SU-DHL-6 (cell line): ENCODE measurements around the gene UGT1A10.

Source experiments
- H2AFZ ChIP-seq: fragments of 200-600 bp; sonication (generic); 2 replicates; pipeline ENCODE4 v1.6.1; 2014; ENCODE audit warnings: low read depth, mild to moderate bottlenecking, moderate library complexity, mixed read lengths, antibody characterized with exemption, low read length; ENCODE audit not compliant: severe bottlenecking
- H3F3A ChIP-seq: fragments of 200-600 bp; shearing (Covaris generic); 2 replicates; pipeline ENCODE4 v1.6.0; 2016; ENCODE audit warnings: antibody characterized with exemption, mild to moderate bottlenecking; ENCODE audit not compliant: insufficient read depth
- H3K27ac ChIP-seq: fragments of 200-600 bp; sonication (generic); 2 replicates; pipeline ENCODE4 v1.5.1; 2016; ENCODE audit warnings: low read depth, mild to moderate bottlenecking, low read length, moderate library complexity, mixed read lengths
- H3K27me3 ChIP-seq: fragments of 200-600 bp; sonication (generic), shearing (Covaris generic); 2 replicates; pipeline ENCODE4 v1.6.0; 2014; ENCODE audit warnings: mild to moderate bottlenecking, low read length
- H3K36me3 ChIP-seq: fragments of 200-600 bp; sonication (generic); 2 replicates; pipeline ENCODE4 v1.6.1; 2014; ENCODE audit warnings: mild to moderate bottlenecking, low read length, mixed read lengths
- H3K4me2 ChIP-seq: fragments of 300-600, 200-600 bp; shearing (Covaris generic), sonication (generic); 2 replicates; pipeline ENCODE4 v1.6.0; 2014; ENCODE audit warnings: low read length, low read depth, mild to moderate bottlenecking; ENCODE audit not compliant: poor library complexity, severe bottlenecking
- H3K4me3 ChIP-seq: fragments of 200-600 bp; sonication (generic); 2 replicates; pipeline ENCODE4 v1.5.1; 2014; ENCODE audit warnings: antibody characterized with exemption, low read length, mild to moderate bottlenecking, mixed read lengths; ENCODE audit not compliant: insufficient read depth, poor library complexity, severe bottlenecking
- H3K79me2 ChIP-seq: fragments of 200-600 bp; sonication (generic); 2 replicates; pipeline ENCODE4 v1.6.1; 2014; ENCODE audit warnings: mild to moderate bottlenecking, low read length, moderate library complexity; ENCODE audit not compliant: insufficient read depth
- H3K9ac ChIP-seq: fragments of 200-600 bp; sonication (generic); 2 replicates; pipeline ENCODE4 v1.7.0; 2014; ENCODE audit warnings: mild to moderate bottlenecking, low read length
- H3K9me2 ChIP-seq: fragments of 200-600 bp; sonication (generic); replicated peaks from 2 replicates; pipeline ENCODE4 v1.6.1; 2014; ENCODE audit warnings: low read length; ENCODE audit not compliant: insufficient read depth
- H3K9me3 ChIP-seq: fragments of 200-600 bp; sonication (generic); 2 replicates; pipeline ENCODE4 v1.6.1; 2014; ENCODE audit warnings: low read length, mixed read lengths; ENCODE audit not compliant: insufficient read depth
- H4K20me1 ChIP-seq: fragments of 200-600 bp; sonication (generic); 2 replicates; pipeline ENCODE4 v1.6.1; 2014; ENCODE audit warnings: low read depth, mild to moderate bottlenecking, antibody characterized with exemption, low read length, moderate library complexity, mixed read lengths
- EZH2phosphoT487 ChIP-seq: fragments of 200-600 bp; sonication (generic), shearing (Covaris generic); conservative IDR thresholded peaks from 2 replicates; pipeline ENCODE4 v1.6.1; 2018; ENCODE audit warnings: mild to moderate bottlenecking, antibody characterized with exemption, low read length, moderate library complexity, mixed read lengths
- TF ChIP-seq, protein P1 (sequence below): fragments of 200-600 bp; sonication (generic); IDR thresholded peaks from one replicate; pipeline ENCODE4 v1.5.1; 2017; ENCODE audit warnings: antibody characterized with exemption, mild to moderate bottlenecking, low read length, moderate library complexity; ENCODE audit not compliant: insufficient read depth, poor library complexity, severe bottlenecking

The UGT1A10 gene

DNA sequence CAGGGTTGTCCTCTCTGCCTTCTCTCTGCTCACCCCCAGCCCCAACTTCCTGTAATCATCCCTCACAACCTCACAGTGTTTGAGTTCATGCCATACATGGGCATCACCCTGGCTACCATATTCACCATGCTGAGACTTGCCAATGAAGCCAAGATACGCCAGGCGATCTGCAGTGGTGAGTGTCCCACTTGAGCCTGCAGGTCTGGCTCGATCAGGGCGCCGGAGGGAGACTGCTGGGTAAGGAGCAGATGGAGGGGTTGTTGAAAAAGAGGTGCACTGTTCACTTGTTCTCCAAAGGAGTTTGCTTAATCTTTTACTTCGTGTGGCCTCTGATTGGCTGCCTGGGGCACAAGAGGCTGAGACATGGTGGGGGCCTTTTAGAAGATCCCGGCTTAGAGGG, 156.5 kb downstream of the UGT1A10 start:
- Histone ChIP-seq H3K4me2 (no peak overlapping the region), H3K27me3 (no peaks in the 10 kb centered on the region), H3K9me3 (no peaks in the 10 kb centered on the region), H3K9me2 (no peaks in the 10 kb centered on the region), H3F3A (no peaks in the 10 kb centered on the region), H3K4me3 (no peak overlapping the region), H3K79me2 (no peaks in the 10 kb centered on the region), H3K27ac (no peak overlapping the region), H3K36me3 (no peaks in the 10 kb centered on the region), H2AFZ (no peak overlapping the region), H4K20me1 (no peaks in the 10 kb centered on the region), H3K9ac (no peak overlapping the region)
- TF ChIP-seq, protein P1, sequence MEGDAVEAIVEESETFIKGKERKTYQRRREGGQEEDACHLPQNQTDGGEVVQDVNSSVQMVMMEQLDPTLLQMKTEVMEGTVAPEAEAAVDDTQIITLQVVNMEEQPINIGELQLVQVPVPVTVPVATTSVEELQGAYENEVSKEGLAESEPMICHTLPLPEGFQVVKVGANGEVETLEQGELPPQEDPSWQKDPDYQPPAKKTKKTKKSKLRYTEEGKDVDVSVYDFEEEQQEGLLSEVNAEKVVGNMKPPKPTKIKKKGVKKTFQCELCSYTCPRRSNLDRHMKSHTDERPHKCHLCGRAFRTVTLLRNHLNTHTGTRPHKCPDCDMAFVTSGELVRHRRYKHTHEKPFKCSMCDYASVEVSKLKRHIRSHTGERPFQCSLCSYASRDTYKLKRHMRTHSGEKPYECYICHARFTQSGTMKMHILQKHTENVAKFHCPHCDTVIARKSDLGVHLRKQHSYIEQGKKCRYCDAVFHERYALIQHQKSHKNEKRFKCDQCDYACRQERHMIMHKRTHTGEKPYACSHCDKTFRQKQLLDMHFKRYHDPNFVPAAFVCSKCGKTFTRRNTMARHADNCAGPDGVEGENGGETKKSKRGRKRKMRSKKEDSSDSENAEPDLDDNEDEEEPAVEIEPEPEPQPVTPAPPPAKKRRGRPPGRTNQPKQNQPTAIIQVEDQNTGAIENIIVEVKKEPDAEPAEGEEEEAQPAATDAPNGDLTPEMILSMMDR, result no peak
- no peak for TF ChIP-seq EZH2phosphoT487

DNA sequence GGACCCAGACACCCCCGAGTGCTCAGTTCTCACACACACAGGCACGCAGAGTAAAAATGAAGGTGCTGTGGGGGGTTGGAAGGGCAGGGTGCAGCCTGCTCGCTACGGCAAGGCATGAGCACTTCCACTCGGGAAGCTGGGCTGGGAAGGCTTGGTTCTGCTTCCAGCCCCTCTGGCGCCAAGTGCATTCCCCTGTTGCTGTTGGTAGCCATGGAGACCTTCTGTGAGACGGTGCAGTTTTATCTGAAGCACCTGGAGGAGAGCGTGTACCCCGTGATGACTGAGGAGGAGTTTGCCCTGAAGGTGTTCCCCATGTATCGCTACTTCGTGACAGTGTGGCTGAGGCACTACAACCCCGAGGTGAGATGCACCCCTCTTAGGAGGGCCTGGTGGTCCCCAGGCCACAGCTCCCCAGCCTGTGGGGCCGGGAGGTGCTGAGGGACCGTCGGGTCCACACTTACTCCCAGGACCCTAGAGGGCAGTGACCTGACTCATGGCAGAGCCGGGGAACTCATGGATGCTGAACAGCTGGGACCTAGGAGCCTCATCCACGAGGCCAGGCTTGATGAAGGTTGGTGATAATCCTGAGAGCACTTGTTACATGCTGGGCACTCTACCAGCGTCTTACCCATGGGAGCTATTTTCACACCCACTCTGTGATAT, 157.3 kb downstream of the UGT1A10 start:
- no peaks in the 10 kb centered on the region for H4K20me1 ChIP-seq
- H3K4me2 ChIP-seq, result no peak overlapping the region
- H3K79me2 ChIP-seq, result no peaks in the 10 kb centered on the region
- no peaks in the 10 kb centered on the region for H3K9me3 ChIP-seq
- no peak overlapping the region for H3K9ac ChIP-seq
- H2AFZ ChIP-seq, result no peak overlapping the region
- H3K4me3 ChIP-seq, result no peak overlapping the region
- H3K27me3 ChIP-seq, result no peaks in the 10 kb centered on the region
- H3K9me2 ChIP-seq, result no peaks in the 10 kb centered on the region
- TF ChIP-seq, protein P1, result no peak
- TF ChIP-seq EZH2phosphoT487, result no peak
- H3K27ac ChIP-seq, result no peak overlapping the region
- no peaks in the 10 kb centered on the region for H3K36me3 ChIP-seq
- H3F3A ChIP-seq, result no peaks in the 10 kb centered on the region

DNA sequence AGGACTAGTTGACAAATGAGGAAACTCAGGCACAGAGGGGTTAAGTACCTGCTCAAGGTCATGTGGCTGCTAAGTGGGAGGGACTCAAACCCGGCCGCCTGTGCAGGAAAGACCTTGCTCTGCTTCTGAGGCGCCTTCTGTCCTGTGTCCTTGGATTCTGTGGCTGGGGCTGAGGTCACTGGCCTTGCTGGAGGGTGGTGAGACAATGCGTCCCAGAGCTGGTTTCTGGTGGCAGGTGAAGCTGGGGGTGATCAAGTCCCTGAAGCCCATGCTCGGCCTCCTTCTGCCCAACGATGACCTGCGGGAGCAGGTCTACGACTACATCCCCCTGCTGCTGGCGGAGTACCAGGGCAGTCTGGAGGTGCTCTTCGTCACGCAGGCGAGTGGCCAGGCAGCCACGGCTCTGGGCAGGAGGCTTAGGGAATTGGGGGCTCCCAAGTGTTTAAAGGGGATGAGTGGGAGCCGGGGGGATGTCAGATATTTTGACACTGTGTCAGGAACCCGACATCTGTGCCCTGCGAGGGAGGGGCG, 157.9 kb downstream of the UGT1A10 start:
- no peaks in the 10 kb centered on the region for H4K20me1 ChIP-seq
- no peak overlapping the region for H2AFZ ChIP-seq
- no peak overlapping the region for H3K9ac ChIP-seq
- H3K4me3 ChIP-seq, result no peak overlapping the region
- no peak overlapping the region for H3K4me2 ChIP-seq
- no peak overlapping the region for H3K27ac ChIP-seq
- no peaks in the 10 kb centered on the region for H3K9me2 ChIP-seq
- H3K27me3 ChIP-seq, result no peaks in the 10 kb centered on the region
- H3K9me3 ChIP-seq, result no peaks in the 10 kb centered on the region
- TF ChIP-seq EZH2phosphoT487, result no peak
- TF ChIP-seq, protein P1, result no peak
- H3F3A ChIP-seq, result no peaks in the 10 kb centered on the region
- no peaks in the 10 kb centered on the region for H3K79me2 ChIP-seq
- H3K36me3 ChIP-seq, result no peaks in the 10 kb centered on the region
